Esophagus muscularis mucosa (tissue), 4 donors: ENCODE measurements around the gene TMEM135. TPM values are rescaled to one million over a fixed set of nuclear protein-coding genes. Genes with fewer than 3 reads are reported as not detected.

Experiments used
- DNase-seq: peaks from one replicate; pipeline ENCODE4 v3.0.0-alpha.2; 2017; ENCODE audit errors: extremely low spot score
- H3K27ac ChIP-seq, 4 donors: fragments of 200-600 bp; sonication (generic); replicated peaks in 1 of 4; 1 replicate in 3 of 4; 2 replicates in 1 of 4; pipeline ENCODE4 v1.5.1; 2016 to 2019; ENCODE audit warnings: mild to moderate bottlenecking in 1 of 4
- H3K27me3 ChIP-seq, 4 donors: fragments of 200-600 bp; sonication (generic); one replicate each; pipeline versions ENCODE4 v1.5.1 to v1.6.0; 2016 to 2019
- H3K36me3 ChIP-seq, 4 donors: fragments of 200-600 bp; sonication (generic); one replicate each; pipeline ENCODE4 v1.5.1; 2016 to 2019
- H3K4me1 ChIP-seq, 4 donors: fragments of 200-600 bp; sonication (generic); one replicate each; pipeline ENCODE4 v1.5.1; 2016 to 2019
- H3K4me3 ChIP-seq, 4 donors: fragments of 200-600 bp; sonication (generic); 1 replicate in 2 of 4; 2 replicates in 2 of 4; pipeline ENCODE4 v1.5.1; 2016 to 2019; ENCODE audit warnings: mild to moderate bottlenecking in 4 of 4, moderate library complexity in 1 of 4
- H3K9me3 ChIP-seq, 4 donors: fragments of 200-600 bp; sonication (generic); 1 replicate in 3 of 4; 2 replicates in 1 of 4; pipeline ENCODE4 v1.5.1; 2016 to 2019
- CTCF ChIP-seq, 3 experiments: fragments of 200-600 bp in 2 of 3; fragments of 450-650 bp in 1 of 3; sonication (generic) in 2 of 3; IDR thresholded peaks; one replicate each; pipeline ENCODE4 v1.5.1; 2017 to 2019; ENCODE audit warnings: antibody characterized with exemption in 3 of 3, mild to moderate bottlenecking in 2 of 3, moderate library complexity in 1 of 3
- EP300 ChIP-seq: sonication (generic); formaldehyde crosslinking; IDR thresholded peaks from one replicate; pipeline ENCODE4 v1.6.1; 2017; ENCODE audit warnings: antibody characterized with exemption
- POLR2A ChIP-seq: fragments of 450-650 bp; IDR thresholded peaks from one replicate; pipeline ENCODE4 v1.6.1; 2017; ENCODE audit warnings: antibody characterized with exemption, moderate library complexity, mild to moderate bottlenecking, low read depth
- POLR2AphosphoS5 ChIP-seq, 2 donors: sonication (generic); formaldehyde crosslinking; IDR thresholded peaks; one replicate each; pipeline ENCODE4 v1.6.1; 2017; ENCODE audit warnings: antibody characterized with exemption in 2 of 2
- WGBS: methylation state at CpG from one replicate; pipeline ENCODE4 v1.1.5; 2018; 5-methylcytosine and 5-hydroxymethylcytosine counted together
- intact Hi-C: fragments of 100-400 bp; cut with DNase I; formaldehyde crosslinking; loops from one replicate; pipeline ENCODE4 v1.15.1; 2023
- total RNA-seq, 4 donors: library from RNA; depleted of rRNA; stranded (reverse); fragments of >200 nt; gene quantifications; one replicate each; pipeline versions ENCODE4 v1.1.0 to v1.2.1, GENCODE V29; 2016

The TMEM135 gene
- total RNA-seq, 4 donors from 2014 or later = 11.6 to 19.5 (median 14.9) TPM

DNA sequence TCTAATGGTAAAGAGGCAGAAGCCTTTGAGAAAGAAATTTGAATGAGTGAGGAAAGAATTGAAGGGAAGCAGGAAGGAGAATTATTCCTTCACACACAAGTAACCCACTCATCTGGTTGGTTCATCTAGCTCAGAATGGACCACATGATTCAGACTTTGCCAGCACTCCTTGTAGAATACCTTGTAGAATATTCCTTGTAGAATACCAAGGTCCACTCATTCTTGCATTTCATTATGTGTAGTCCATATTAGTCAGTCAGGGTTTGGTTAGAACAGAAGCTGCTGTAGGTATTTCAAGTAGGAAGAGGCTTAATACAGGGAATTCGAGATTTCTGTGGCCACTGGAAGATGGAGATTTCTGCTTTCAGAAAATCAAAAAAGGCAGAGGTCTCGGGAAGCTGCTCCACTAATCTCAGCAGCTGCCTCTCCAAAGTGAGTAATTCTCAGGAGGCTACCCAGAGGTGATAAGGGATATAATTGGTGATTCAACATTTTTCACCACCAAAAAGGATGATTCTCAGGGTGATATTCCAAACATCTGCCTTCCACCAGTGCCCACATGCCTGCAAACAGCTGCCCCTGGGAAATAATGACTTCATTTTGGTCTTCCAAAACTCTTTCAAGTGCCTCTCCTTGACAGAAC lies 329.1 kb downstream of the TMEM135 start:
- 89% methylated on average over 2 of the region's 2 CpGs for WGBS
- peaks cover 0 to 8% (median 3%) of the 10 kb centered on the region in 4 donors for H3K4me1 ChIP-seq
- H3K27ac ChIP-seq = no peak overlapping the region
- DNase-seq = no peak
- intact Hi-C loops = no loop called here
- no peaks in the 10 kb centered on the region for H3K9me3 ChIP-seq
- TF ChIP-seq EP300 = no peak
- no peak for TF ChIP-seq POLR2A
- TF ChIP-seq CTCF (IDR thresholded peaks at IDR 0.05) = no peak
- no peak for TF ChIP-seq POLR2AphosphoS5 (IDR thresholded peaks at IDR 0.05)
- no peak overlapping the region for H3K4me3 ChIP-seq
- no peaks in the 10 kb centered on the region for H3K36me3 ChIP-seq
- no peaks in the 10 kb centered on the region for H3K27me3 ChIP-seq

DNA sequence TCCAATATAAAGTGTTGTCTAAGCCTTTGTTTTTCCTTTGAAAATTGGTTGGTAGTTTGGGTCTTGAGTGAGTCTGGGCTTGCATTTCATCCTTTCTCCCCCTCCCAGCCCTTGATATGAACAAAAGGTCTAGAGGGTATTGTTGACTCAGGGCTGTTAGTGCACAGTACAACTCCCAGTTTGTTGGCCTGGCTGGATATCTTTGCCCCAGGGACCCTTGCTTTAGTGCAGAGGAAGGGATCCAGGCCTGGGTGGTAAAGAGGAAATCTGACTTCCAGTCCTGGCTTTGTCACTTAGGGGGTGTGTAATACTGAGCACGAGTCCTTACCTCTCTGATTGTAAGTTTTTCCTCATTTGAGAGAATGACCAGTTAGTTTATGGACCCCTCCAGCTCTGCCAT lies 330.4 kb downstream of the TMEM135 start:
- H3K9me3 ChIP-seq = no peaks in the 10 kb centered on the region
- TF ChIP-seq CTCF (IDR thresholded peaks at IDR 0.05) (no peak), POLR2A (no peak), POLR2AphosphoS5 (IDR thresholded peaks at IDR 0.05) (no peak), EP300 (no peak)
- no peaks in the 10 kb centered on the region for H3K27me3 ChIP-seq
- no peak for DNase-seq
- H3K36me3 ChIP-seq = no peaks in the 10 kb centered on the region
- 80% methylated on average over 1 of the region's 1 CpG for WGBS
- H3K4me3 ChIP-seq = no peak overlapping the region
- no peak overlapping the region for H3K27ac ChIP-seq
- H3K4me1 ChIP-seq = peaks cover 0 to 8% (median 3%) of the 10 kb centered on the region in 4 donors
- intact Hi-C loops = no loop called here

- no peaks in the 10 kb centered on the region for H3K36me3 ChIP-seq
- TF ChIP-seq CTCF (IDR thresholded peaks at IDR 0.05) (no peak), POLR2AphosphoS5 (IDR thresholded peaks at IDR 0.05) (peak; percentile 17 to 33)
- intact Hi-C loops = no loop called here
- H3K27me3 ChIP-seq = no peaks in the 10 kb centered on the region
- 49% methylated on average over 5 of the region's 5 CpGs for WGBS
- peaks cover 0 to 8% (median 3%) of the 10 kb centered on the region in 4 donors for H3K4me1 ChIP-seq
- H3K9me3 ChIP-seq = no peaks in the 10 kb centered on the region
- H3K27ac ChIP-seq = no peak overlapping the region
- no peak overlapping the region for H3K4me3 ChIP-seq
- DNase-seq = no peak
Measured at GRCh38 chr11:87368858-87369480, 331.2 kb downstream of the TMEM135 start.

DNA sequence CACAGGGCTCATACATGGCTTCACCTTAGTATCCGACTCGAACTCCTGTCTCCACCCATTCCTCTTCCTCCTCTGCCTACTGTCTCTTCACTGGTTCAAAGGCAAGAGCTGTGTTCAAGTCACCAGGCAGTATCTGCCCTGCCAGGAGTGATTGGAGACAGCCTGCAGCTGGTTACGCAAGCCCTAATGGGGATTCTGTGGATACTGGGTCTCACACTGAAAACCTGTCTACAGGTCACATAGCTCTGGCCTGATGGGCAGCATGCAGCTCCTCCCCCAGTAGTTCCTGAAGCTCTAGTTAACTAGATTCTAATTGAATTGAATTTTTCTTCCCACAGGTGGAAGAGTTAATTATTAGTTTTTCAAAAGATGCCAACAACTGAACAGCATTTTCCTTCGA lies 332.2 kb downstream of the TMEM135 start:
- Histone ChIP-seq H3K36me3 (no peaks in the 10 kb centered on the region), H3K4me1 (peaks cover 0 to 8% (median 3%) of the 10 kb centered on the region in 4 donors), H3K9me3 (no peaks in the 10 kb centered on the region), H3K4me3 (no peak overlapping the region), H3K27ac (no peak overlapping the region), H3K27me3 (no peaks in the 10 kb centered on the region)
- TF ChIP-seq POLR2A = no peak
- no peak for TF ChIP-seq CTCF (IDR thresholded peaks at IDR 0.05)
- no peak for TF ChIP-seq POLR2AphosphoS5 (IDR thresholded peaks at IDR 0.05)
- TF ChIP-seq EP300 = no peak
- intact Hi-C loops = no loop called here
- 90% methylated on average over 4 of the region's 4 CpGs for whole genome bisulfite sequencing
- DNase-seq = no peak

DNA sequence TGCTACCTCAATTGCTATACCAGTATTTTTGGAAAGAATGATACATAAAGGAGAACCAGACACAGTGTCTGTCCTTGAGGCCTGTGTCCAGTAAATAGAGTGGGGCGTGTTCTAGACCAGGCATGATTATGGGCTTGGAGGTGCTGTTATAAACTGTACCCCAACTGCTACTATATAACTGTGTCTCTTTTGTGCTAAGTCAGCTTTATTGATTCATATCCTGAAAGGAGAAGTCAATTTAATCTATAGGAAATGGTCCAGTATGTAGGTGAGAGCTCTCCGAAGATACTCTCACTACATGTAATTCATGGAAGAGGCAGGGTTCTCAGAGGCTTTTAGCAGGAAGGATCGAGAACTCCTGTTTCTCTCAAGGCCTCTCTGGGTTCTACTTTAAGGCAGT lies 334.3 kb downstream of the TMEM135 start:
- TF ChIP-seq EP300 = no peak
- TF ChIP-seq POLR2A = no peak
- TF ChIP-seq POLR2AphosphoS5 (IDR thresholded peaks at IDR 0.05) = no peak
- TF ChIP-seq CTCF (IDR thresholded peaks at IDR 0.05) = no peak
- peaks cover 0 to 5% (median 2%) of the 10 kb centered on the region in 4 donors for H3K4me1 ChIP-seq
- no peaks in the 10 kb centered on the region for H3K36me3 ChIP-seq
- H3K4me3 ChIP-seq = no peak overlapping the region
- no peak for DNase-seq
- no peaks in the 10 kb centered on the region for H3K9me3 ChIP-seq
- intact Hi-C loops = no loop called here
- no peak overlapping the region for H3K27ac ChIP-seq
- WGBS = 91% methylated on average over 3 of the region's 3 CpGs
- no peaks in the 10 kb centered on the region for H3K27me3 ChIP-seq
